Keratinocyte (primary cell): ENCODE measurements around the gene TMEM150A. TPM values are rescaled to one million over a fixed set of nuclear protein-coding genes. Genes with fewer than 3 reads are reported as not detected.

ENCODE experiments used
- DNase-seq: peaks from one replicate; pipeline ENCODE4 v3.0.0-alpha.2; 2011; ENCODE audit warnings: low read depth, missing footprints, low spot score
- FAIRE-seq: peaks from 2 replicates; lab custom pipeline; 2011; peaks lifted over from hg19 to GRCh38; lab: Jason Lieb, UNC
- H2AFZ ChIP-seq: 2 replicates; pipeline ENCODE4 v1.6.0; 2012; ENCODE audit warnings: low read length, control low read depth, inconsistent platforms; ENCODE audit not compliant: control insufficient read depth
- H3K27ac ChIP-seq: 2 replicates; pipeline ENCODE4 v1.5.1; 2011; ENCODE audit warnings: low read length; ENCODE audit not compliant: control insufficient read depth, insufficient read depth
- H3K27me3 ChIP-seq: 3 replicates; pipeline ENCODE4 v1.6.0; 2011; ENCODE audit warnings: low read length; ENCODE audit not compliant: control insufficient read depth, insufficient read depth; ENCODE audit errors: extremely low read depth
- H3K36me3 ChIP-seq, 2 experiments: 2 replicates in 1 of 2; 3 replicates in 1 of 2; pipeline ENCODE4 v1.5.1; 2011; ENCODE audit warnings: low read length in 2 of 2, mild to moderate bottlenecking in 1 of 2; ENCODE audit not compliant: control insufficient read depth in 2 of 2, insufficient read depth in 2 of 2; ENCODE audit errors: extremely low read depth in 1 of 2
- H3K4me1 ChIP-seq: 3 replicates; pipeline ENCODE4 v1.5.1; 2011; ENCODE audit warnings: low read length; ENCODE audit not compliant: control insufficient read depth, insufficient read depth; ENCODE audit errors: extremely low read depth
- H3K4me2 ChIP-seq: 3 replicates; pipeline ENCODE4 v1.6.0; 2011; ENCODE audit warnings: low read depth, low read length; ENCODE audit not compliant: control insufficient read depth, insufficient read depth; ENCODE audit errors: extremely low read depth
- H3K4me3 ChIP-seq, 3 experiments: fragments of 200-600 bp in 1 of 3; sonication (generic) in 1 of 3; 2 replicates in 2 of 3; 3 replicates in 1 of 3; pipeline ENCODE4 v1.5.1; 2011 to 2016; ENCODE audit warnings: low read length in 3 of 3, mild to moderate bottlenecking in 3 of 3, control low read depth in 2 of 3, inconsistent platforms in 1 of 3, low read depth in 1 of 3, mixed read lengths in 1 of 3, mixed run types in 1 of 3, moderate library complexity in 1 of 3; ENCODE audit not compliant: control insufficient read depth in 2 of 3, insufficient read depth in 2 of 3; ENCODE audit errors: extremely low read depth in 1 of 3
- H3K79me2 ChIP-seq: 2 replicates; pipeline ENCODE4 v1.6.0; 2012; ENCODE audit warnings: low read length; ENCODE audit not compliant: control insufficient read depth, insufficient read depth
- H3K9ac ChIP-seq: 3 replicates; pipeline ENCODE4 v1.6.0; 2011; ENCODE audit warnings: low read length; ENCODE audit not compliant: control insufficient read depth, insufficient read depth; ENCODE audit errors: extremely low read depth
- H3K9me1 ChIP-seq: 3 replicates; pipeline ENCODE4 v1.6.0; 2011; ENCODE audit warnings: low read length; ENCODE audit not compliant: control insufficient read depth, insufficient read depth; ENCODE audit errors: extremely low read depth
- H3K9me3 ChIP-seq: 2 replicates; pipeline ENCODE4 v1.5.1; 2012; ENCODE audit warnings: low read depth, low read length; ENCODE audit not compliant: control insufficient read depth
- H4K20me1 ChIP-seq: 3 replicates; pipeline ENCODE4 v1.6.0; 2011; ENCODE audit warnings: low read length; ENCODE audit not compliant: control insufficient read depth, insufficient read depth; ENCODE audit errors: extremely low read depth
- EZH2 ChIP-seq: IDR thresholded peaks from one replicate; pipeline ENCODE4 v1.6.1; 2012; ENCODE audit warnings: inconsistent platforms, mild to moderate bottlenecking, low read length, moderate library complexity
- dilution Hi-C: fragments of 300-500 bp; cut with MboI; formaldehyde crosslinking; loops from one replicate; pipeline ENCODE4 v1.7.0; 2020; ENCODE audit warnings: low sequenced_read_pairs; ENCODE audit not compliant: extremely low pct_ligation_motif_present
- polyA plus RNA-seq, 5 experiments: library from polyadenylated mRNA; depleted of rRNA in 3 of 5; stranded (reverse) in 3 of 5; stranded (forward) in 1 of 5; unstranded in 1 of 5; fragments of >200 nt; gene quantifications; 1 replicate in 1 of 5; 2 replicates in 3 of 5; 3 replicates in 1 of 5; pipeline versions ENCODE4 v1.2.1 to v1.2.3, GENCODE V29; 2011 to 2012; ENCODE audit warnings: missing spikeins in 2 of 5, low read depth in 1 of 5, low replicate concordance in 1 of 5
- TF ChIP-seq, protein P1 (sequence below), 3 experiments: IDR thresholded peaks in 1 of 3; conservative IDR thresholded peaks in 1 of 3; optimal IDR thresholded peaks in 1 of 3; 2 replicates in 2 of 3; 3 replicates in 1 of 3; pipeline versions ENCODE3 to v1.5.1; 2011; ENCODE audit warnings: low read length in 3 of 3, mild to moderate bottlenecking in 3 of 3, moderate library complexity in 2 of 3, control low read depth in 1 of 3, inconsistent platforms in 1 of 3; ENCODE audit not compliant: insufficient read depth in 2 of 3; ENCODE audit errors: extremely low read depth in 1 of 3

Gene TMEM150A
- polyA plus RNA-seq, 1 donor (not counting 4 experiments of a cell fraction or from before 2014, with no cell fraction given): 7.7 TPM

DNA sequence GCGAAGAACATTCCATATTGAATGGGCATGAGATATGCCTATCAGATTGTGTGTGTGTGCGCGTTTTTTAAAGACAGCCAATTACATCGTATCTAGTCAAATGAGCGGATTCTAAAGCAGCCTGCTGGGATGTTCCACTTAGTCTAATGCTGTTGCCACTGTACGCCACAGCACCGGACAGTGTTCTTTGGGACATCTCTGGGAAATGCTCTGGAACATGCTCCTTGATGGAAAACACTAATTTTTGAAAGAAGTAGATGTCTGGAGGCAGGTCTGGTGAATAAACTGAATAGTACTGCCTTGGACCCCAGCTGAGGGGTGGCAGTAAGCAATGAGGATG is 3.6 kb upstream of the TMEM150A start:
- Histone ChIP-seq H3K4me1 (peaks cover 22% of the 10 kb centered on the region), H3K9me1 (peaks cover 2% of the 10 kb centered on the region), H3K4me2 (no peak overlapping the region), H3K27me3 (no peaks in the 10 kb centered on the region), H3K36me3 (peaks cover 3 to 15% of the 10 kb centered on the region in 2 experiments), H3K9ac (no peak overlapping the region), H3K4me3 (no peak overlapping the region), H2AFZ (no peak overlapping the region), H3K79me2 (peaks cover 9% of the 10 kb centered on the region), H4K20me1 (no peaks in the 10 kb centered on the region), H3K9me3 (no peaks in the 10 kb centered on the region), H3K27ac (no peak overlapping the region)
- dilution Hi-C loops: no loop called here
- FAIRE-seq: no peak
- DNase-seq: no peak
- TF ChIP-seq EZH2: no peak
- TF ChIP-seq, protein P1, sequence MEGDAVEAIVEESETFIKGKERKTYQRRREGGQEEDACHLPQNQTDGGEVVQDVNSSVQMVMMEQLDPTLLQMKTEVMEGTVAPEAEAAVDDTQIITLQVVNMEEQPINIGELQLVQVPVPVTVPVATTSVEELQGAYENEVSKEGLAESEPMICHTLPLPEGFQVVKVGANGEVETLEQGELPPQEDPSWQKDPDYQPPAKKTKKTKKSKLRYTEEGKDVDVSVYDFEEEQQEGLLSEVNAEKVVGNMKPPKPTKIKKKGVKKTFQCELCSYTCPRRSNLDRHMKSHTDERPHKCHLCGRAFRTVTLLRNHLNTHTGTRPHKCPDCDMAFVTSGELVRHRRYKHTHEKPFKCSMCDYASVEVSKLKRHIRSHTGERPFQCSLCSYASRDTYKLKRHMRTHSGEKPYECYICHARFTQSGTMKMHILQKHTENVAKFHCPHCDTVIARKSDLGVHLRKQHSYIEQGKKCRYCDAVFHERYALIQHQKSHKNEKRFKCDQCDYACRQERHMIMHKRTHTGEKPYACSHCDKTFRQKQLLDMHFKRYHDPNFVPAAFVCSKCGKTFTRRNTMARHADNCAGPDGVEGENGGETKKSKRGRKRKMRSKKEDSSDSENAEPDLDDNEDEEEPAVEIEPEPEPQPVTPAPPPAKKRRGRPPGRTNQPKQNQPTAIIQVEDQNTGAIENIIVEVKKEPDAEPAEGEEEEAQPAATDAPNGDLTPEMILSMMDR (optimal IDR thresholded peaks at IDR 0.05 in 1 of 3, IDR thresholded peaks at IDR 0.05 in 1 of 3, conservative IDR thresholded peaks at IDR 0.05 in 1 of 3; ENCODE audit: extremely low read depth in 1 of 3, insufficient read depth in 2 of 3, low read length in 3 of 3): no peak

DNA sequence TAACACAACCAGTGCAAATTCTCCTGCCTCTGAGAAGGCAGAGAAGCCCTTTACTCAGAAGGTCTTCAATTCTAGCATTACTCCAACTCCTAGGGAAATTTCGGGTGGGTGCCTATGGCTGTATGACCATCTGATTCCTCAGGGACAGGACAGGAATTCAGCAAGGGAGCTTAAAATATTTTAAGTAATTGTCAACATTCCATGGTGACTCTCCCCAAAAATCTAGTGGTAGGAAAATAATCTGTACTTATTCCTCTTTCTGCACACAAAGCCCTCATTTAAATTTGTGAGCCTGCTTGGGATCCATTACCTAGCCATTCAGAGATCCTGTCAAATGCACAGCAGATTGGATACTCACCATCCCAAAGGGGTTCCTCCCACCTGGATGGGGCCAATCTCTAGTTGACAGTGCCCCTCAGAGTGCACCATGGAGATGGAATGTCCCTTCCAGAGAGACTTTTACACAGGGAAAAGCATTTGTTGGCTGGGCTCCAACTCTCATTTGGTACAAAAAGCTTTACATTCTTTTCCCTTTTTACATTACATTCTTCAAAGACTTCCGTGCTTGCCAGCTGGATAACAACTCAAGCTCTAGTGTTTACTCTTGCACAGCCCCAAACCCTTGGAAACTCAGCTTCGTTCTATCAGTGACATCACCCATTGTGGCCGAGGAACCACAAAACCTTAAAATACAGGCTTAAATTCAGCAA is 3.1 kb upstream of the TMEM150A start:
- DNase-seq: no peak
- H3K4me2 ChIP-seq: no peak overlapping the region

More for the DNA sequence above, 3.1 kb upstream of the TMEM150A start:
- Histone ChIP-seq H3K27me3 (no peaks in the 10 kb centered on the region), H3K9me3 (no peaks in the 10 kb centered on the region), H3K9ac (no peak overlapping the region), H3K36me3 (peaks cover 3 to 15% of the 10 kb centered on the region in 2 experiments), H3K4me1 (peaks cover 21% of the 10 kb centered on the region), H2AFZ (no peak overlapping the region), H3K4me3 (no peak overlapping the region), H3K9me1 (peaks cover 2% of the 10 kb centered on the region), H4K20me1 (no peaks in the 10 kb centered on the region), H3K79me2 (peaks cover 7% of the 10 kb centered on the region), H3K27ac (no peak overlapping the region)
- dilution Hi-C loops: no loop called here
- FAIRE-seq: no peak
- TF ChIP-seq EZH2: no peak
- TF ChIP-seq, protein P1 (optimal IDR thresholded peaks at IDR 0.05 in 1 of 3, IDR thresholded peaks at IDR 0.05 in 1 of 3, conservative IDR thresholded peaks at IDR 0.05 in 1 of 3; ENCODE audit: extremely low read depth in 1 of 3, insufficient read depth in 2 of 3, low read length in 3 of 3): no peak
